Measurements from ENCODE around the gene PFN3. TPM values are rescaled to one million over a fixed set of nuclear protein-coding genes. Genes with fewer than 3 reads are reported as not detected.

The PFN3 gene
- total RNA-seq, 2 experiments from 2014 or later, result not detected

DNA sequence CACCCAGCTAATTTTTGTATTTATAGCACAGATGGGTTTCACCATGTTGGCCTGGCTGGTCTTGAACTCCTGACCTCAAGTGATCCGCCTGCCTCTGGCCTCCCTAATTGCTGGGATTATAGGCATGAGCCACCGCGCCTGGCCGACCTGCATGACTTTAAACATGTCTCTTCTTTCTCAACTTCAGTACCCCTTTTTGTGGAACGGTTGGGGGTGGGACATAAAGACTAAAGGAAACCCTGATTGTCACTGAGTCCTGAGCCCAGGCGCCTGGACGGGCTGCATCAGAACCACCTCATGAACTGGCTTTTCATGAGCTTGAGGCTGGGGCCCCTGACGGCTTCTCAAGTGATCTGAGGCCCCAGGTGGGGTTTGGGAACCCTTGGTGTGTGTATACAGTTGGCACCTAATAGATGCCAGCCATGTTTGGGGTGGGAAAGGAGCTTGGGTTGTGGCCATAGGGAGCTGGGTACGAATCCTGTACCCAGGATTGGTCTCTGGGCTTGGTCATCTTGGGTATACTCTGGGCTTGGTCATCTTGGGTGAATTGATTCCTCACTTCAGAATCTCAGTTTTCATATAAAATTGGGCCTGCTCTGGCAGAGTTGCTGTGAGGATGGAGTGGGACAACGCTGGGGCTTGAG lies 28.2 kb upstream of the PFN3 start:
- H3K27me3 ChIP-seq (ENCODE audit: control insufficient read depth in 1 of 2, insufficient read depth in 2 of 2, low read length in 2 of 2), result no peaks in the 10 kb centered on the region
- Mint-ChIP-seq H3K4me3 (peak overlapping the region; percentile 95), H3K4me1 (ENCODE audit: low read depth) (peaks cover 63% of the 10 kb centered on the region), H3K27ac (peak overlapping the region; percentile 96), H3K36me3 (ENCODE audit: low read depth) (peaks cover 62% of the 10 kb centered on the region), H3K27me3 (no peaks in the 10 kb centered on the region), H3K9me3 (no peaks in the 10 kb centered on the region)
- H3K27ac ChIP-seq (ENCODE audit: low read depth in 1 of 2, low read length in 2 of 2), result peak overlapping the region; percentile 87 to 92
- peaks cover 51% of the 10 kb centered on the region for H3K36me3 ChIP-seq (ENCODE audit: insufficient read depth, low read length)
- H3K4me3 ChIP-seq (ENCODE audit: low read length), result peak overlapping the region; percentile 65
- ChIA-PET POLR2A (interaction anchor here (0.8 to 12.6 kb wide), 6 partner anchors 14 to 77 kb away, joined by 4 to 661 read pairs (median 107); partner anchors contain the start of genes F12, LMAN2, PDLIM7 and PRR7), CTCF (interaction anchor here (1.6 to 9.3 kb wide), 5 partner anchors 17 to 39 kb away, joined by 3 to 82 read pairs (median 11); no protein-coding TSS in a partner anchor)
- no peak for TF ChIP-seq CTCF (IDR thresholded peaks at IDR 0.05)
- DNase-seq (peak in 1 of 14 experiments; percentile 35), ATAC-seq (ENCODE audit: poor library complexity) (no peak)
- H3K4me1 ChIP-seq (ENCODE audit: insufficient read depth, low read length), result peaks cover 89% of the 10 kb centered on the region
- no peaks in the 10 kb centered on the region for H3K9me3 ChIP-seq (ENCODE audit: control insufficient read depth in 1 of 2, insufficient read depth in 1 of 2, low read length in 2 of 2)
- intact Hi-C loops (cut with DNase I, micrococcal nuclease), result loop anchor here in 1 of 2 experiments (1.0 kb wide), 1 partner anchor 38 kb away; no protein-coding TSS in a partner anchor

DNA sequence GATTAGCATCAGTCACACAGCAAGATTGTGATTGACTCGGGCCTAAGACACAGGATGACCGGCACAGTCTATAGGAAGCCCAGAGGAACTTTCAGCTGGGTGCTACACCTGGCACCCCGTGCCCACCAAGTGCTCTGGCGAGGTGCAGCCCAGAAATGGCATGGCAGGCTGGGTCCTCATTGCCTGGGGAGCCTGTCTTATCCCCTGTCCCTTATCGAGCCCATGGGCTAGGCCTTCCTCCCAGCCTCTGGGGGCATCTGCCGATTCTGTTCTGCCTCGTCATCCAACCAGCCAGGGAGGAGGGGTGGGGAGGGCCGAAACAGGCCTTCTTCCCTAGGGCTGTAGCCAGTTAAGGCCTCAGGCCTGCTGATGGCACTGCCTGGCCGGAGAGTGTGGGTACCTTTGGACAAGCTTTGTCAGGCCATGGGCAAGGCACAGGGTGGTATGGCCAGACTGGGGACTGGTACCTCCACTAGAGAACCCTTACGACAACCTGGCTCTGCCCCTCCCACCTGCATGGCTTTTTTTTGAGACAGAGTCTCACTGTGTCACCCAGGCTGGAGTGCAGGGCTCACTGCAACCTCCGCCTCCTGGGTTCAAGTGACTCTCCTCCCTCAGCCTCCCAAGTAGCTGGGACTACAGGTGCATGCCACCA lies 27.6 kb upstream of the PFN3 start:
- intact Hi-C loops (cut with DNase I, micrococcal nuclease), result loop anchor here in 1 of 2 experiments (1.0 kb wide), 1 partner anchor 26 kb away; no protein-coding TSS in a partner anchor
- peak overlapping the region; percentile 87 to 92 for H3K27ac ChIP-seq (ENCODE audit: low read depth in 1 of 2, low read length in 2 of 2)
- Mint-ChIP-seq H3K27me3 (no peaks in the 10 kb centered on the region), H3K27ac (peak overlapping the region; percentile 96), H3K36me3 (ENCODE audit: low read depth) (peaks cover 56% of the 10 kb centered on the region), H3K4me3 (peak overlapping the region; percentile 95), H3K4me1 (ENCODE audit: low read depth) (peaks cover 58% of the 10 kb centered on the region), H3K9me3 (no peaks in the 10 kb centered on the region)
- H3K4me3 ChIP-seq (ENCODE audit: low read length), result peak overlapping the region; percentile 65
- TF ChIP-seq CTCF (IDR thresholded peaks at IDR 0.05), result no peak
- peaks cover 45% of the 10 kb centered on the region for H3K36me3 ChIP-seq (ENCODE audit: insufficient read depth, low read length)
- POLR2A ChIA-PET, result interaction anchor here (0.8 to 12.6 kb wide), 10 partner anchors 14 to 893 kb away, joined by 3 to 661 read pairs (median 10); partner anchors contain the start of genes F12, NSD1, PDLIM7 and PRR7
- peak in 4 of 14 experiments; percentile 24 to 55 (median 40) for DNase-seq
- no peak for ATAC-seq (ENCODE audit: poor library complexity)
- CTCF ChIA-PET, result interaction anchor here (1.8 to 9.3 kb wide), 5 partner anchors 18 to 118 kb away, joined by 3 to 82 read pairs (median 11); no protein-coding TSS in a partner anchor
- no peaks in the 10 kb centered on the region for H3K27me3 ChIP-seq (ENCODE audit: control insufficient read depth in 1 of 2, insufficient read depth in 2 of 2, low read length in 2 of 2)
- H3K9me3 ChIP-seq (ENCODE audit: control insufficient read depth in 1 of 2, insufficient read depth in 1 of 2, low read length in 2 of 2), result no peaks in the 10 kb centered on the region
- peaks cover 84% of the 10 kb centered on the region for H3K4me1 ChIP-seq (ENCODE audit: insufficient read depth, low read length)

DNA sequence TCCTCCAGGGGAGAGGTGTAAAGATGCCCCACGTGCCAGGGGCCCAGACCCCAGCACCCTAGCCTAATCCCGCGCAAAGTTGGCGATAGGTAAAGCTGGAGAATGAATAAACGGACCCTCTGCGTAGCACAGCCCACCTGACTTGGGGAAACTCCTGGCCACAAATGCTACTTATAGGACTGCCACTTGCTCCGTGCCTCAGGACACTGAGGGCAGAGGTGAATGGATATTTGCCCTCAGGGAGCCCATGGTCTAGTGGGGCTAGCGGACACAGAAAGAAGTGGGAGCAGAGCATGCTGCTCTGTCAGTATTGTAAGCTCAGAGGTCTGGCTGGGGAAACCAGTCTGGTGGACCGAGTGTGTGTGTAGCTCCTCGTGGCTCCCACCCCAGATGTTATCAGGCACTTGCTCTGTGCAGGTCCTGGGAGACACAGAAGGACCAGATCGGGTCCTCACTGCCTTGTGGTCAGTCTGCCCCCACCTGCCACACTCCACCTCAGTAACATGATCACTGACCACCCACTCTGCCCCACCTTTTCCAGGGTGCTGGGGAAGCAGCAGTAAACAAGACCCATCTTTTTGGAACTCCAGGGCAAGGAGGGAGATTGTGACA lies 26.9 kb upstream of the PFN3 start:
- H3K9me3 ChIP-seq (ENCODE audit: control insufficient read depth in 1 of 2, insufficient read depth in 1 of 2, low read length in 2 of 2), result no peaks in the 10 kb centered on the region
- peak overlapping the region; percentile 95 for H3K4me3 Mint-ChIP-seq
- DNase-seq (peak in 1 of 14 experiments; percentile 34), ATAC-seq (ENCODE audit: poor library complexity) (no peak)
- peak overlapping the region; percentile 65 for H3K4me3 ChIP-seq (ENCODE audit: low read length)
- no peaks in the 10 kb centered on the region for H3K9me3 Mint-ChIP-seq
- peak overlapping the region; percentile 87 to 92 for H3K27ac ChIP-seq (ENCODE audit: low read depth in 1 of 2, low read length in 2 of 2)
- no peak for TF ChIP-seq CTCF (IDR thresholded peaks at IDR 0.05)
- peaks cover 52% of the 10 kb centered on the region for H3K36me3 Mint-ChIP-seq (ENCODE audit: low read depth)
- CTCF ChIA-PET, result interaction anchor here (1.8 to 9.3 kb wide), 5 partner anchors 18 to 118 kb away, joined by 3 to 82 read pairs (median 11); no protein-coding TSS in a partner anchor
- POLR2A ChIA-PET, result interaction anchor here (0.8 to 12.6 kb wide), 14 partner anchors 9 to 892 kb away, joined by 3 to 661 read pairs (median 12); partner anchors contain the start of genes F12, LMAN2, NSD1 and PDLIM7
- intact Hi-C loops (cut with DNase I, micrococcal nuclease), result loop anchor here in 1 of 2 experiments (1.0 kb wide), 1 partner anchor 27 kb away; no protein-coding TSS in a partner anchor
- H3K4me1 Mint-ChIP-seq (ENCODE audit: low read depth), result peaks cover 55% of the 10 kb centered on the region
- H3K36me3 ChIP-seq (ENCODE audit: insufficient read depth, low read length), result peaks cover 37% of the 10 kb centered on the region
- no peaks in the 10 kb centered on the region for H3K27me3 Mint-ChIP-seq
- peak overlapping the region; percentile 96 for H3K27ac Mint-ChIP-seq
- H3K27me3 ChIP-seq (ENCODE audit: control insufficient read depth in 1 of 2, insufficient read depth in 2 of 2, low read length in 2 of 2), result no peaks in the 10 kb centered on the region
- H3K4me1 ChIP-seq (ENCODE audit: insufficient read depth, low read length), result peaks cover 76% of the 10 kb centered on the region

Measured in CD4-positive, alpha-beta T cell (primary cell).